CD4-positive, alpha-beta T cell treated with Interleukin-10 for 1 hour (primary cell): Measurements from ENCODE around the gene CKS1B.
"Not testable (repeated sequence)": the region's sequence is repeated elsewhere in the genome, so short reads cannot be mapped to it uniquely, and the experiment has no call there.

Experiments used
- DNase-seq: peaks from one replicate; pipeline ENCODE4 v3.0.0-alpha.2; 2020

CKS1B gene

DNA sequence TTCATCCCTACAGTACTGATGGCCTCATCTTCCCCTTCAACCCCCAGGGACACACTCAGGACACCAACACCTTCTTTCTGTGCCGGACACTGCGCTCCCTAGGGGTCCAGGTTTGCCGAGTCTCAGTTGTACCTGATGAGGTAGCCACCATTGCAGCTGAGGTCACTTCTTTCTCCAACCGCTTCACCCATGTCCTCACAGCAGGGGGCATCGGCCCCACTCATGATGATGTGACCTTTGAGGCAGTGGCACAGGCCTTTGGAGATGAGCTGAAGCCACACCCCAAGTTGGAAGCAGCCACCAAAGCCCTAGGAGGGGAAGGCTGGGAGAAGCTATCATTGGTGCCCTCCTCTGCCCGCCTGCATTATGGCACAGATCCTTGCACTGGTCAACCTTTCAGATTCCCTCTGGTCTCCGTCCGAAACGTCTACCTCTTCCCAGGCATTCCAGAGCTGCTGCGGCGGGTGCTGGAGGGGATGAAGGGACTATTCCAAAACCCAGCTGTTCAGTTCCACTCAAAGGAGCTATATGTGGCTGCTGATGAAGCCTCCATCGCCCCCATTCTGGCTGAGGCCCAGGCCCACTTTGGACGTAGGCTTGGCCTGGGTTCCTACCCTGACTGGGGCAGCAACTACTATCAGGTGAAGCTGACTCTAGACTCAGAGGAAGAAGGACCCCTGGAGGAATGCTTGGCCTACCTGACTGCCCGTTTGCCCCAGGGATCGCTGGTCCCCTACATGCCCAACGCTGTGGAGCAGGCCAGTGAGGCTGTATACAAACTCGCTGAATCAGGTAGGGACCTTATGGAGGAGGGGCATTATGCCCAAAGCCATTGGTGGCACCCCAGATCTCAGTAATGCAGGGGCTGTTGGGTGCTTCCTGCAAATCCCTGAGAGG lies 13.8 kb downstream of the CKS1B start:
- no peak for DNase-seq

DNA sequence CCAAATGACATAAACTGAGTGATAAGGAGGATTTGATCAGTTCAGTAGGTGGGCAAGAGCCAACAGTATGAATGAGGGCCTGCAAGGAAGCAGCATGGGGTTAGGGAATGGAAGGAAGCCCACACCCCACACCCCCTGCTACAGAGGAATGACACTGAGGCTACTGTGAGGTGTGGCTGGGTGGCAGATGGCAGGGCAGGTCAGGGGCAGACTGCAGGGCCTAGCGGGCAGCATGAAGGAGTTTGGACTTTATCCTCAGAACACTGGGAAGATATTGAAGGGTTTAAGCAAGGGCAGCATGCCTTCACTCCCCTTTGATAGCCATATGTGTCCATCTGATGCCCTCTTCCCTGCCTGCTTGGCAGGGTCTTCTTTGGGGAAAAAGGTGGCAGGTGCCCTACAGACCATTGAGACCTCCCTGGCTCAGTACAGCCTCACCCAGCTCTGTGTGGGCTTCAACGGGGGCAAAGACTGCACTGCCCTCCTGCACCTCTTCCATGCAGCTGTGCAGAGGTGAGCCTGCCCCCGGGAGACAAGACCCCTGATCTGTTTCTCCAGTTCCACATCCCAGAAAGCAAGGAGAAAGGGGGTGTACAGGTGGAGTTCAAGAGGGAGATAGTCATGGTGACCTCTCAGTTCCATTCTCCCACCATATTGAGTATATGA lies 14.8 kb downstream of the CKS1B start:
- DNase-seq, result no peak

DNA sequence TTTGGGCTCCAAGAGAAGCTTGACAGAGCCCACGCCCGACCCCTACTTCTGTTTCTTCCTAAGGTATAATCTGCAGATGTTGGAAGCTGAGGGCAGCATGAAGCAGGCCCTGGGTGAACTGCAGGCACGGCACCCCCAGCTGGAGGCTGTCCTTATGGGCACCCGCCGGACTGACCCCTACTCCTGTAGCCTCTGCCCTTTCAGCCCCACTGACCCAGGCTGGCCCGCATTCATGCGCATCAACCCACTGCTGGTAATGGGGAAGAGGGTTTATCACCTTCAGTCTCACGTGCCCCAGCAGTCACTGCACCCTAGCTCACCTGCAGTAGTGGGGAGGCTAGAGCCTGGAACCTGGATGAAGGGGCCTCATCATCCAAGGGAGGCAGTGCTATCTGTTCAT lies 15.8 kb downstream of the CKS1B start:
- no peak for DNase-seq

- no peak for DNase-seq
Observed at GRCh38 chr1:154992721-154993571, 18.5 kb downstream of the CKS1B start.

DNA sequence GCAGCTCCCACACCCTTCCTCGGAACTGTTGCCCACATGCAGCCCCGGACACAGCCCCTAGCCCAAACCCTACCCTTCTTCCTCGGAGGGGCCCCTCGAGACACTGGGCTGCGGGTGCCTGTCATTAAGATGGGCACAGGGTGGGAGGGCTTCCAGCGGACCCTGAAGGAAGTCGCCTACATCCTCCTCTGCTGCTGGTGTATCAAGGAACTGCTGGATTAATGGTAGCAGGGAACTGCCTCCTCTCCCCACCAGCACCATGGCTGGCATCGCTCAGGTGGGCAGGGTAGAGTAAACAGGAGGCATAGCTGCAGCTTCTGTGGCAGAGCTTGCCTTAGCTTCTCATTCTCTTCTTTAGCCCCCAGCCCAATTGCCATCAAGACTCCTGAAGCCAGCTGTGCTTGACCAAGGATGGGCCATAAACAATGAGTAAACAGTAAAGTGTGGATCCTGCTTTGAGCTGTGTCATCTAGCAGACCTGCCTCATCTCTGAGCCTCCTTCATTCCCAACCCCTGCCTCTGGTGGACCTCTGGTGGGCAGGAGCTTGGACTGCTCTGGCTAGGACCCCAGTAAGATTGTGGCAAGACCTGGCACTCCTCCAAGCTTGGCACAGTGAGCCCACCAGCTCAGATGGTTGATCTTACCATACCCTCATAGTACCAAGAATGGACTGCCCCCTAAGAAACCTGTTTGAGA lies 19.2 kb downstream of the CKS1B start, which contains the start of gene LENEP:
LENEP (plus strand) TSS at position 15 of the 697 bp plus-strand sequence; CDS start at position 37, 22 bp downstream.
- no peak for DNase-seq

- DNase-seq, result no peak
Observed at GRCh38 chr1:154994269-154994587, 19.7 kb downstream of the CKS1B start.

GRCh38 chr1:154994591-154994990 lies 20.1 kb downstream of the CKS1B start:
- DNase-seq, result no peak

- DNase-seq, result not testable (repeated sequence)
Observed at GRCh38 chr1:154995301-154995983, 21.0 kb downstream of the CKS1B start.

DNA sequence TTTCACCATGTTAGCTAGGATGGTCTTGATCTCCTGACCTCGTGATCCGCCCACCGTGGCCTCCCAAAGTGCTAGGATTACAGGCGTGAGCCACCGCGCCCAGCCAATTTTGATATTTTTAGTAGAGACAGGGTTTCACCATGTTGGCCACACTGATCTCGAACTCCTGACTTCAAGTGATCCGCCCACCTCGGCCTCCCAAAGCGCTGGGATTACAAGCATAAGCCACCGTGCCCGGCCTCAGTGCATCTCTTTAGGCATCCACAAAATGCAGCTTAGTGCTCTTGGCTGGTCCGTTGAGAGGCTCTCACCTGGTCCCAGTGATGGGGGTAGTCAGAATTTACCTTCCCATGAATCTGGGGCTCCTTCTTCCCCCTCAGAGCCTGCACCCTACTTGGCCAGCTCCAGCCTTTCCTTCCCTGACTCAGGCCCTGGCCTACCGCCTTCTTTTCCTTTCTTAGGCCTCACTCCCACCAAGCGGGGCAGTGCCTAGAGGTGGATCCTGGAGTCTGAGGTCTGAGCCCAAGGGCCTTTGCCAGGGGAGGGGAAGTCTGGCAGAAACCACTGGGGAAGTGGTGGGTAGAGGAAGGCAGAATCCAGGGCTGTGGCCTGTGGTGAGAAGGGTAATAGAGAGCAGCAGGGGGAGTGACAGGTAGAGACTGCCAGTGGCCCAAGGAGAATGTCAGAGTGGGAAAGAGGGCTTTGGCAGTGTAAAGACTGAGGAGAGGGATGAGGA lies 22.7 kb downstream of the CKS1B start:
- no peak for DNase-seq

GRCh38 chr1:154998201-154998780 lies 23.8 kb downstream of the CKS1B start:
- no peak for DNase-seq

DNA sequence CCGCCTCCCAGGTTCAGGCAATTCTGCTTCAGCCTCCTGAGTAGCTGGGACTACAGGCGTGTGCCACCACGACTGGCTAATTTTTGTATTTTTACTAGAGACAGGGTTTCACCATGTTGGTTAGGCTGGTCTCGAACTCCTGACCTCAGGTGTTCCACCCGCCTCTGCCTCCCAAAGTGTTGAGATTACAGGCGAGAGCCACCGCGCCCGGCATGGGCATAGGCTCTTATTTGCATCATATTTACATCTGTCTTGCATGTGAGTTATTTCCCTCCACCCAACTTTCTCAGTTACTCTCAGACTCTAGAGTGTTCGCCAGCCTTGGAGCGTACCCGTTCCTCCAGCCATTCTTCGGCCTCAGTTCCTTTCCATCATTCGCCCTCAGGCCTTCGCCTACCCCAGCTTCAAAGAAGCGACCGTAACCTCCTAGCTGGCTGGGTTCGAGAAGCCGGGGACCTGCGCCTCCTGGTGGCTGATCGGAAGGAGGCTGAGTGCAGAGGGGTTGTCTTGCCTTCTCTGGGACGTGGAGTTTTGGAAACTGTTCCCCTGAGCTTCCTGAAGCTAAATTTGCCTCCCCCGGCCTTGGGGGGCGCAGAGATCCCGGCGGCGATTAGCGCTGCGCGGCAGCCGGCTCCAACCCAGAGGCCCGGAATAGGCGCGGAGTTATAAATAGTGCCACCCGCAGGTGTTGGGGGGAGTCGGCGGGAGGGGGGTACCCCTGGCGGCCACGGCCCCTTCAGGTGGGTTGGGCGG lies 24.5 kb downstream of the CKS1B start:
- DNase-seq, result peak; percentile 78

DNA sequence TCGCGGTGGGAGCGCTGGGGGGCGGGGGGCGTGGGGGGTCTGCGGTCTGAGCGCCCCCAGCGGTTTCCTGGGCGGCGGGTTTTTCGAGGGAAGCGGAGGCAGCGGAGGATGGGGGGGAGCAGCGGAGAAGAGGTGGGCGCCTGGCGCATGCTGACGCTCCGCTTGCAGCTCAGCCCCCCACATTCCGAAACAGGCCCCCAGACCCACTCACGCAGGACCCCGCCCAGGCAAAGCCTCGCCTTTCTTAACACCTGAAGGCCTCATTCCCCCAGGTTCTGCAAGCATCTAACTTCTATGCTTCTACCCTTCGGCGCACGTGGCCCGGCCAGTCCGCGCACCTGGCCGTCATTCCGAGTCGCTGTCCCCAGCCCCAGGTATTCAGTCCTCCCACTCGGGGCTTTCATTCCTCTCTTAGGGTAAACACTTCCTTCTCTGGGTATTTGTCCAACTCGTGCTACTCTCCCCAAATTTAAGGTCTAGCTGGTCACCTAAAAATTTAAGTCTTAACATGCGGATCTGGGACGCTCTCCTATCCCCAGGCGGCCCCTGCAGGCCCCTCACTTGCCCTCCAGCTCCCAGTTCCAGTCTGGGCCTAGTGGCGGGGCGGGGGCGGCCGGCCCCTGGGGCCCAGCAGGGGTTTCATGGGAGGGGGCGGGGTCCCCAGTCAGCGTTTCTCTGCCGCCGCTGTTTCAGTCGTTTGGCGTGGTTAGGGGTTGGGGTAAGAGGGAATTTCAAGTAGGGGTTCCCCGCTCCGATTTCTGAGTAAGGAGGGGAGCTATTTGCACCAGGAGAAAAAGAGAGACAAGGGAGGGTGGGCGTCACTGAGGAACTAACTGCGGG lies 25.3 kb downstream of the CKS1B start:
- peak; percentile 53 for DNase-seq

- no peak for DNase-seq
Observed at GRCh38 chr1:155000411-155000725, 25.9 kb downstream of the CKS1B start.

DNA sequence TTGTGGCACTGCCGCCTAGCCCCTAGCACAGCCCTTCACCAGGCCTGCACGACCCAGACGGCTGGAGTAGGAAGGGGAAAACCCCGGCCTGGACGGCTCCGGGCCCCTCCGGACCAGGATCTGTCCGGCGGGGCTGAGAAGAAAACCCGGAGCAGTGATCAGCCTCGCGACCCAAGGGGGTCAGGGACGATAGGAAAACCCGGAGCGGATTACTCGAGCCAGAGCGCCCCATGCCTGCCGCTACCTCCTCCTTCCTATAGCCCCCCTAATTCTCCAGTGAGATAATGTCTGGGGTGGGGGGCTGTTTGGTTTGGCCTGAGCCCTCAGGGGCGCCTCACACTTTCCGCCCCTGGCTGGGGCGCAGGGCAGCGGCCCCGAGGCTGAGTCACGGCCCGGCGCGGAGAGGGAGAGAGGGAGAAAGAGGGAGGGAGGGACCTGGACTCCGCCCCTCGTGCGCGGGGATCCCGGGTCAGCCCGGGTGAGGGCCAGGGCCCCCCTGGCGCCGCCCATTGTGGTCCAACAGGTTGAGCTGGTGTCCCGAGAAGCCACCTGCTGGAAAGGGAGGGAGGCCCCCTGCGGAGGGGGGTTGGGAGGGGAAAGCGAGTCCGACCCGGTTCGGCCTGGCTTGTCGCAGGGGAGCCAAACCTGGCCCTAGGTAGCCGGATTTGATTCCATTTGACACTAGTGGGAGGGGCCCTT lies 26.4 kb downstream of the CKS1B start:
- peak; percentile 82 for DNase-seq

- DNase-seq, result no peak
Observed at GRCh38 chr1:155001425-155001674, 26.9 kb downstream of the CKS1B start.

DNA sequence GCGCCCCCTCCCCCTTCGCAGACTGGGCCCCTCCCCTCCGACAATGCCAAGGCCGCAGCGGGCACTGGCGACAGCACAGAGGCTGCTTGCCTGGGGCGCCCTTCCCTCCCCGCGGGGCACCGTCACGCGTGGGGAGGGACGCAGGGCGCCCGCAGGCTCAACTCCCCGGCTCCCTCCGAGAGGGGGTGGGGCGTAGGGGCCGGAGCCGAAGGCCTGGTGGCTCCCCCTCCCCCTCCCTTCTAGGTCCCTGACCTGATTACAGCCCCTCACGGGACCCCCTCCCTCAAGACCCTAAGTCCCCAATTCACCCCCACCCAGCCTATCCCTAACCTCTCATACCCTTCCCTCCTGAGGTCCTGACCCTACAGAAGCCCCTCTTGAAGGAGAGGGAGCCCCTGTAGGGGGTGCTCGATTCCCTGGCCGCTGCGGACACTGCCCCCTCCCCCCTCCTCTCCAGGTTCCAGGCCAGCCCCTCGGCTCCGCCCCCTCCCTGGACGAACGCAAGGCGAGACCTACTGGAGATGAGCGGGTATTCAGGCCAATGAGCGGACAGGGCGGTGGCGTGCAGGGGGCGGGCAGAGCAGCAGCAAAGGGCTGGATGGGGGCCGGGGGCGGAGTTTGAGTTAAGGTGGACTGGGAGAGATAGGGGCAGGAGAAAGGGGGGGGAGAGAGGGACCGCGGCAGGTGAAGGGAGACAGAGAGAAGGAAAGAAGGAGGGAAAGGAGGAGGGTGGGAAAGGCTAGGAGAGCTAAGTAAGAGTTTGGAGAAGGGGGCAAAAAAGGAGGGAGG lies 27.4 kb downstream of the CKS1B start:
- peak; percentile 98 for DNase-seq

DNA sequence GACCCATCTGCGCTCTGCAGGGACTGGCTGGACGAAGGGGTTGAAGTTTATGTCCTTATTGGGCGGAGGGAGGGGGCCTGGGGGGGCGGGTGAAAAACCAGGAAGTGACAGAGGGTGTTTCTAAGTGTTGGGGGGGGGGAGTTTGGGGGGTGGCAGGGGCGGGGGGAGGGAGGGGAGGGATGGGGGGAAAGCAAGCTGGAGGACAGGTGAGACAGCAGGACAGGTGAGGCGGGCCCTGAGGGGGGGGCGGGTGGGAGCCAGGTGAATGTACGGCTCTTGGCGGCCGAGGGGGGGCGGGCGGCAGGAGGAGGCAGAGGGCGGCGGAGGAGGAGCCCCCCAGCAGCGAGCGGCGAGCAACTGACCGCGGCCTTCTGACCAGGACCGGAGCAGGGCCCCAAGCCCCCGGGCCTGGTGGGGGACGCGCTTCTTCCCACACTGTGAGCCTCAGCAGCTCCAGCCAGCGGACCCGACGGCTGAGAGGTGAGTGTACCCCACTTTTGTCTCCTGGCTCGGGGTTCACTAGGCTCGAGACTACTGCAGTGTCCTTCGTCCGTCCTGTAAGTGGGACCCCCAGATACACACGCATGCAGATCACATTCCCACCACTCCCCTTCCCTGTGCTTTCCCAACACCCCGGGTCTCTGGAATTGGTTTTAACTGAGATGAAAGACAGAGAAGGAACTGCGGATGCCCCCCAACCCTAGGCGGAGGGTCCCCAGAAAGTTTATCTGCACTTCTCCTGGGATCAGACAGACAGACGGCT lies 28.2 kb downstream of the CKS1B start, which contains the start of gene ZBTB7B:
ZBTB7B (plus strand) TSS at position 339 of the 763 bp plus-strand sequence. CDS start 11,859 bp downstream, outside the sequence.
- DNase-seq, result no peak
